PC-3 (cell line): ENCODE data around the gene FLNB. TPM values are rescaled to one million over a fixed set of nuclear protein-coding genes. Genes with fewer than 3 reads are reported as not detected.

Experiments
- ATAC-seq: fragments of 200-7000 bp; cut with Tn5 transposase; 2 replicates; pipeline ENCODE4 v1.9.1; 2020; ENCODE audit warnings: mild to moderate bottlenecking, moderate library complexity
- BruUV-seq: library from RNA; stranded (reverse); fragments of 400-500 nt; replicated peaks from 2 replicates; lab custom pipeline; 2021; lab: Mats Ljungman, UMichigan
- CTCF ChIA-PET: fragments of 300-600 bp; sonication (Branson Sonifier 250); formaldehyde crosslinking; loops from one replicate; lab custom pipeline; 2022; ENCODE audit warnings: antibody characterized with exemption; lab: Charles Lee
- POLR2A ChIA-PET: fragments of 300-600 bp; sonication (Branson Sonifier 250); formaldehyde crosslinking; loops from one replicate; lab custom pipeline; 2022; ENCODE audit warnings: antibody characterized with exemption; ENCODE audit not compliant: unreplicated experiment; lab: Charles Lee
- DNase-seq: peaks from one replicate; pipeline ENCODE4 v3.0.0-alpha.2; 2015
- H2AFZ ChIP-seq: fragments of 300-600 bp; sonication (generic); 2 replicates; pipeline ENCODE4 v1.6.0; 2016; ENCODE audit warnings: antibody characterized with exemption, low read length
- H3F3A ChIP-seq: fragments of 300-600 bp; sonication (generic); one replicate; pipeline ENCODE4 v1.6.0; 2017; ENCODE audit warnings: antibody characterized with exemption, low read length, control low read depth, mild to moderate bottlenecking; ENCODE audit not compliant: unreplicated experiment
- H3K27ac ChIP-seq: fragments of 300-600 bp; sonication (generic); 2 replicates; pipeline ENCODE4 v1.5.1; 2016; ENCODE audit warnings: mild to moderate bottlenecking, low read length
- H3K27me3 ChIP-seq: fragments of 300-600 bp; sonication (generic); 2 replicates; pipeline ENCODE4 v1.6.1; 2016; ENCODE audit warnings: low read length, mixed read lengths
- H3K36me3 ChIP-seq: fragments of 300-600 bp; sonication (generic); 2 replicates; pipeline ENCODE4 v1.6.1; 2016; ENCODE audit warnings: low read depth, mixed run types, low read length, mixed read lengths
- H3K4me1 ChIP-seq: fragments of 300-600 bp; sonication (generic); 2 replicates; pipeline ENCODE4 v1.5.1; 2016; ENCODE audit warnings: low read length; ENCODE audit not compliant: insufficient read depth
- H3K4me2 ChIP-seq: fragments of 300-600 bp; sonication (generic); 2 replicates; pipeline ENCODE4 v1.6.0; 2016; ENCODE audit warnings: low read length
- H3K4me3 ChIP-seq: fragments of 300-600 bp; sonication (generic); 2 replicates; pipeline ENCODE4 v1.5.1; 2016; ENCODE audit warnings: mild to moderate bottlenecking, low read length, mixed read lengths
- H3K79me2 ChIP-seq: fragments of 300-600 bp; sonication (generic); 2 replicates; pipeline ENCODE4 v1.6.1; 2017; ENCODE audit warnings: low read length, mixed read lengths
- H3K9ac ChIP-seq: fragments of 300-600 bp; sonication (generic); 2 replicates; pipeline ENCODE4 v1.6.0; 2016; ENCODE audit warnings: mild to moderate bottlenecking, low read length
- H3K9me2 ChIP-seq: fragments of 300-600 bp; sonication (generic); replicated peaks from 2 replicates; pipeline ENCODE4 v1.6.1; 2016; ENCODE audit warnings: mixed run types, low read length, mixed read lengths
- H3K9me3 ChIP-seq: fragments of 300-600 bp; sonication (generic); 2 replicates; pipeline ENCODE4 v1.6.1; 2016; ENCODE audit warnings: low read length, mixed read lengths
- H4K20me1 ChIP-seq: fragments of 300-600 bp; sonication (generic); 2 replicates; pipeline ENCODE4 v1.6.1; 2016; ENCODE audit warnings: low read length, mixed read lengths
- EZH2 ChIP-seq: fragments of 300-600 bp; sonication (generic); IDR thresholded peaks from one replicate; pipeline ENCODE4 v1.6.1; 2017; ENCODE audit warnings: antibody characterized with exemption, mild to moderate bottlenecking, low read length; ENCODE audit not compliant: unreplicated experiment
- EZH2phosphoT487 ChIP-seq: fragments of 300-600 bp; sonication (generic); IDR thresholded peaks from 2 replicates; pipeline ENCODE4 v1.6.1; 2018; ENCODE audit warnings: mild to moderate bottlenecking, antibody characterized with exemption, low read length, borderline replicate concordance
- intact Hi-C: fragments of 100-400 bp; cut with micrococcal nuclease; formaldehyde crosslinking; loops from 2 replicates; pipeline ENCODE4 v1.9.0; 2023
- total RNA-seq: library from RNA; depleted of rRNA; stranded (reverse); fragments of >200 nt; gene quantifications from 2 replicates; pipeline ENCODE4 v1.2.3, GENCODE V29; 2014
- TF ChIP-seq, protein P1 (sequence below): fragments of 300-600 bp; sonication (generic); conservative IDR thresholded peaks from 2 replicates; pipeline ENCODE4 v1.5.1; 2017; ENCODE audit warnings: antibody characterized with exemption, low read depth, mild to moderate bottlenecking, low read length

Gene FLNB
- total RNA-seq, 1 experiment from 2014 or later, result 505 TPM

DNA sequence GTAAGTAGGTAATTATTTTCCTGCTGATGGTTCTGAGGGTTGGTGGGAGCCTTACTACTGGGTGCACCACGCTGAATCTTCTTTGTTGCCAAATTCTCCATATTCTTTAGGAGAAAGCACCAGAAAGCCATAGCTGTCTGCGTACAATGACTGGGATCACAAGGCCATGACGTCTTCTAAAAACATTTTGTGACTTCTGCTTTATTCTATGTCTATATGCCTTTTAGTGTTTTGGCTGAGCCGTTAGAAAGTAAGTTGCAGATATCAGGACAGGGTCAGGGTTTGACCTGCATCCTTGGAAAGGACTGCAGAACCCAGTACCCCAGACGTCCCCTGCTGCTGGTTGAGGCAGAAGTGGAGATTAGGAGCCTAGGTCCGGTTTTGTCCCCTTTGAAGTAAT, 107.0 kb downstream of the FLNB start:
- ATAC-seq (no peak), DNase-seq (no peak)
- H3F3A ChIP-seq, result peaks cover 13% of the 10 kb centered on the region
- peaks cover 19% of the 10 kb centered on the region for H3K4me1 ChIP-seq
- ChIA-PET POLR2A (no interaction called here), CTCF (no interaction called here)
- no peak overlapping the region for H3K4me3 ChIP-seq
- H2AFZ ChIP-seq, result no peak overlapping the region
- peaks cover 89% of the 10 kb centered on the region for H3K36me3 ChIP-seq
- no peak for TF ChIP-seq EZH2phosphoT487
- TF ChIP-seq EZH2, result no peak
- TF ChIP-seq, protein P1, sequence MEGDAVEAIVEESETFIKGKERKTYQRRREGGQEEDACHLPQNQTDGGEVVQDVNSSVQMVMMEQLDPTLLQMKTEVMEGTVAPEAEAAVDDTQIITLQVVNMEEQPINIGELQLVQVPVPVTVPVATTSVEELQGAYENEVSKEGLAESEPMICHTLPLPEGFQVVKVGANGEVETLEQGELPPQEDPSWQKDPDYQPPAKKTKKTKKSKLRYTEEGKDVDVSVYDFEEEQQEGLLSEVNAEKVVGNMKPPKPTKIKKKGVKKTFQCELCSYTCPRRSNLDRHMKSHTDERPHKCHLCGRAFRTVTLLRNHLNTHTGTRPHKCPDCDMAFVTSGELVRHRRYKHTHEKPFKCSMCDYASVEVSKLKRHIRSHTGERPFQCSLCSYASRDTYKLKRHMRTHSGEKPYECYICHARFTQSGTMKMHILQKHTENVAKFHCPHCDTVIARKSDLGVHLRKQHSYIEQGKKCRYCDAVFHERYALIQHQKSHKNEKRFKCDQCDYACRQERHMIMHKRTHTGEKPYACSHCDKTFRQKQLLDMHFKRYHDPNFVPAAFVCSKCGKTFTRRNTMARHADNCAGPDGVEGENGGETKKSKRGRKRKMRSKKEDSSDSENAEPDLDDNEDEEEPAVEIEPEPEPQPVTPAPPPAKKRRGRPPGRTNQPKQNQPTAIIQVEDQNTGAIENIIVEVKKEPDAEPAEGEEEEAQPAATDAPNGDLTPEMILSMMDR, result no peak
- no TSS peak for BruUV-seq
- intact Hi-C loops, result no loop called here
- peaks cover 26% of the 10 kb centered on the region for H4K20me1 ChIP-seq
- H3K9me3 ChIP-seq, result no peaks in the 10 kb centered on the region
- no peak overlapping the region for H3K4me2 ChIP-seq
- H3K27ac ChIP-seq, result no peak overlapping the region
- H3K9me2 ChIP-seq, result no peaks in the 10 kb centered on the region
- H3K27me3 ChIP-seq, result no peaks in the 10 kb centered on the region
- peaks cover 54% of the 10 kb centered on the region for H3K79me2 ChIP-seq
- H3K9ac ChIP-seq, result no peak overlapping the region

DNA sequence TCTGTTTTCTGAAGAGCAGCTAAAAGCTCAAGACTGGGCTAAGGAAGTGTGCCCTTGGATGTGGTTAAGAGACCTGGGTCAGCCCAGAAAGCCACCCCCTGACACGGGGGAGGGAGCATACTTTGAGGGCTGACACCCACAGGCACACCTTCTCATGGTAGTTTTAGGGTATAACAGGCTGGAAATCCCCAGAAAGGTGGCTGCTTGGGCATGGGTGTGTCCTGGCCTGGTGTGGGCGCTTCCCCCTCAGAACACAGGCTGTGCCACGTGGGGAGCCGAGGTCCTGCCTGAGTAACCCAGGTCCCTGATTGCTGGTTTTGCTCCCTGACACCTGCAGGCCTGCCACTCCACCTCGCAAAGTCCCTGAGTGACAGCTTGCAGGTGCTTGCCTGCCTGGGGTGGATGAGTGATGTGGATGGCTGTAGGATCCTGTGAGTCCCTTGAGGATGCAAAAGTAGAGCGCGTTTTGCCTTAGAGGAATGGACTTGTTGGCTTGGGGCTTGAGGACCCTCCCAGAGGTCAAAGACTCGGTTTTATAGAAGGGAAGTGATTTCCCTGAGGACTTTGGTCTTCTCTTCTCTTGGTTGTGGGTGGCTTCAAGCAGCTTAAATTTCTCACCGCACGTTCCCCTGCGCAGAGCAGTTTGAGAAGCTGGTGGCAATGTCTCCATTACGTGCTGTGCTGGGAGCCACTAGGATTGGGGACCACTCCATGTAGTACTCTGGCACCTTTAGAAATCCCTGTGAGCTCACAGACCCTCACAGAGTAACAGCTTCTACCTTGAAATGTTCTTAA, 108.1 kb downstream of the FLNB start:
- Histone ChIP-seq H3K9me3 (no peaks in the 10 kb centered on the region), H3K4me2 (no peak overlapping the region), H3K27ac (no peak overlapping the region), H3K36me3 (peaks cover 92% of the 10 kb centered on the region), H3K4me3 (no peak overlapping the region), H3K9me2 (no peaks in the 10 kb centered on the region), H3K4me1 (peaks cover 11% of the 10 kb centered on the region), H4K20me1 (peaks cover 19% of the 10 kb centered on the region), H3K79me2 (peaks cover 66% of the 10 kb centered on the region), H3F3A (peaks cover 5% of the 10 kb centered on the region), H3K9ac (no peak overlapping the region), H3K27me3 (no peaks in the 10 kb centered on the region), H2AFZ (no peak overlapping the region)
- ATAC-seq (no peak), DNase-seq (no peak)
- CTCF ChIA-PET, result no interaction called here
- intact Hi-C loops, result no loop called here
- POLR2A ChIA-PET, result no interaction called here
- TF ChIP-seq EZH2, result no peak
- BruUV-seq, result no TSS peak

DNA sequence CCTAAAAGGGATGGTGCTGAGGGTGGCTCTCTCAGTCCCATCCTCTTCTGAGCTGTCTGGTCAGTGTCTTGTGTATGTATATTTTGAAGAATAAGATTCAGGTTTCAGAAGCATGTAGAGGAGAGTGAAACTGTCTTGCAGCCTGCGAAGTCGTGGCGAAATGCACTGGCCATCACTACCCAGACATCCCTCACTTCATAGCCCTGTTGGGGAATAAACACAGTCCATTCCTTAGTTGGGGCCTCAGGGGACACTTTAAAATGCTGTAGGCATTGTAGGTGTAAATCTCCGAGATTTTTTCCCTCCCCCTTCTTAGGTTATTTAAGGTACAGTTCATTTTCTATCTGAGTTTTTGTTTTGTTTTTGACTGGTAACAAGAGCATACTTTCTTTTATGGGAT, 108.8 kb downstream of the FLNB start:
- TF ChIP-seq EZH2, result no peak
- TF ChIP-seq EZH2phosphoT487, result no peak
- TF ChIP-seq, protein P1, result no peak
- Histone ChIP-seq H3K4me1 (peaks cover 5% of the 10 kb centered on the region), H3K36me3 (peaks cover 91% of the 10 kb centered on the region), H3K9me3 (no peaks in the 10 kb centered on the region), H4K20me1 (peaks cover 15% of the 10 kb centered on the region; the same call in 1 of the 2 replicates), H2AFZ (no peak overlapping the region), H3F3A (peaks cover 4% of the 10 kb centered on the region), H3K9me2 (no peaks in the 10 kb centered on the region), H3K4me3 (no peak overlapping the region), H3K27ac (no peak overlapping the region), H3K4me2 (no peak overlapping the region), H3K27me3 (no peaks in the 10 kb centered on the region), H3K79me2 (peaks cover 66% of the 10 kb centered on the region), H3K9ac (no peak overlapping the region)
- no peak for ATAC-seq
- POLR2A ChIA-PET, result no interaction called here
- intact Hi-C loops, result no loop called here
- CTCF ChIA-PET, result no interaction called here
- no peak for DNase-seq
- BruUV-seq, result no TSS peak
